GM10248 (cell line): ENCODE data around the gene CDR2L.

Experiments used
- CTCF ChIA-PET: fragments of 300-600 bp; sonication (Branson Sonifier 250); formaldehyde crosslinking; extraction: SDS; loops from one replicate; lab custom pipeline; 2021; ENCODE audit warnings: antibody characterized with exemption; lab: Yijun Ruan, JAX
- POLR2A ChIA-PET: fragments of 350-650 bp; sonication (Branson Sonifier 250); formaldehyde crosslinking; extraction: SDS; loops from one replicate; lab custom pipeline; 2020; ENCODE audit warnings: antibody characterized with exemption; lab: Yijun Ruan, JAX
- DNase-seq: peaks from one replicate; pipeline ENCODE4 v3.0.0; 2012; ENCODE audit errors: extremely low spot score
- TF ChIP-seq, protein P1 (sequence below): IDR thresholded peaks from 2 replicates; pipeline ENCODE4 v1.5.1; 2012; ENCODE audit warnings: mild to moderate bottlenecking, low read depth; ENCODE audit errors: extremely low read depth, missing control alignments, control extremely low read depth

The CDR2L gene

DNA sequence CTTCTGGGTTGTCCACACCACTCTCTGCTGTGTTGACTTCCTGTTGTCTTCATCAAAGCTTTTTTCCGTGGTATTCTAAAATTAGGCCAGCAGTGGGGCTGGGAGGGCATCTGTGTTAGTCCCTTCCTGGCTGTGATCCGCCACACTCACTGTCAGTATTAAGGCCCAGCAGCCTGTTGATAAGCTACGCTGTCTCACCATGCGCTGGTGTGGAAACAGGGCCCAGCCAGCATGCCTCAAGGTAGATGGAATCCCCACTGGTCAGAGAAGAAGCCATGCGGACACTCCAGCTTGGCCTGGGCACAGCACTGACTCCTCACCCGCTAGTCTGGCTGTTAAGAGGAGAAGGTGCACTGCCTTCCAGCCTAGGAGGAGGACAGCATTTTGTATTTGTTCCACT is 11.4 kb downstream of the CDR2L start:
- TF ChIP-seq, protein P1, sequence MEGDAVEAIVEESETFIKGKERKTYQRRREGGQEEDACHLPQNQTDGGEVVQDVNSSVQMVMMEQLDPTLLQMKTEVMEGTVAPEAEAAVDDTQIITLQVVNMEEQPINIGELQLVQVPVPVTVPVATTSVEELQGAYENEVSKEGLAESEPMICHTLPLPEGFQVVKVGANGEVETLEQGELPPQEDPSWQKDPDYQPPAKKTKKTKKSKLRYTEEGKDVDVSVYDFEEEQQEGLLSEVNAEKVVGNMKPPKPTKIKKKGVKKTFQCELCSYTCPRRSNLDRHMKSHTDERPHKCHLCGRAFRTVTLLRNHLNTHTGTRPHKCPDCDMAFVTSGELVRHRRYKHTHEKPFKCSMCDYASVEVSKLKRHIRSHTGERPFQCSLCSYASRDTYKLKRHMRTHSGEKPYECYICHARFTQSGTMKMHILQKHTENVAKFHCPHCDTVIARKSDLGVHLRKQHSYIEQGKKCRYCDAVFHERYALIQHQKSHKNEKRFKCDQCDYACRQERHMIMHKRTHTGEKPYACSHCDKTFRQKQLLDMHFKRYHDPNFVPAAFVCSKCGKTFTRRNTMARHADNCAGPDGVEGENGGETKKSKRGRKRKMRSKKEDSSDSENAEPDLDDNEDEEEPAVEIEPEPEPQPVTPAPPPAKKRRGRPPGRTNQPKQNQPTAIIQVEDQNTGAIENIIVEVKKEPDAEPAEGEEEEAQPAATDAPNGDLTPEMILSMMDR: no peak
- CTCF ChIA-PET: interaction anchor here (0.9 to 6.1 kb wide), 6 partner anchors 11 to 115 kb away, joined by 3 to 28 read pairs (median 4); partner anchors contain the start of genes CDR2L and MRPL58
- POLR2A ChIA-PET: no interaction called here
- DNase-seq: no peak

DNA sequence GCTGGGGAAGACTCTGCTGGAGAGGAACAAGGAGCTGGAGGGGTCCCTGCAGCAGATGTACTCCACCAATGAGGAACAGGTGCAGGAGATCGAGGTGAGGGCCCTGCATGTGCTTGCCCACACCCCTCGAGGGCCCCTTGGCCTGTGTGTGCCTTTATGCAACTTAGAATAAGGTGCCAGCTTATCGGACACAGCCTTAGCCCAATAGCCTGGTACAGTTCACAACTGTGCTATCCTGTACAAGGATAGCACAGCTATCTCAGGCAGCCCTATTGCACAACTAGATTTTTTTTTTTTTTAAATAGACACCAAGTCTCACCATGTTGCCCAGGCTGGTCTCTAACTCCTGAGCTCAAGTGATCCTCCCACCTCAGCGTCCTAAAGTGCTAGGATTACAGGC is 12.1 kb downstream of the CDR2L start:
- no peak for DNase-seq
- CTCF ChIA-PET: interaction anchor here (0.7 to 6.1 kb wide), 7 partner anchors 12 to 208 kb away, joined by 3 to 28 read pairs (median 3); partner anchors contain the start of genes CDR2L and MRPL58
- POLR2A ChIA-PET: no interaction called here
- TF ChIP-seq, protein P1: no peak

DNA sequence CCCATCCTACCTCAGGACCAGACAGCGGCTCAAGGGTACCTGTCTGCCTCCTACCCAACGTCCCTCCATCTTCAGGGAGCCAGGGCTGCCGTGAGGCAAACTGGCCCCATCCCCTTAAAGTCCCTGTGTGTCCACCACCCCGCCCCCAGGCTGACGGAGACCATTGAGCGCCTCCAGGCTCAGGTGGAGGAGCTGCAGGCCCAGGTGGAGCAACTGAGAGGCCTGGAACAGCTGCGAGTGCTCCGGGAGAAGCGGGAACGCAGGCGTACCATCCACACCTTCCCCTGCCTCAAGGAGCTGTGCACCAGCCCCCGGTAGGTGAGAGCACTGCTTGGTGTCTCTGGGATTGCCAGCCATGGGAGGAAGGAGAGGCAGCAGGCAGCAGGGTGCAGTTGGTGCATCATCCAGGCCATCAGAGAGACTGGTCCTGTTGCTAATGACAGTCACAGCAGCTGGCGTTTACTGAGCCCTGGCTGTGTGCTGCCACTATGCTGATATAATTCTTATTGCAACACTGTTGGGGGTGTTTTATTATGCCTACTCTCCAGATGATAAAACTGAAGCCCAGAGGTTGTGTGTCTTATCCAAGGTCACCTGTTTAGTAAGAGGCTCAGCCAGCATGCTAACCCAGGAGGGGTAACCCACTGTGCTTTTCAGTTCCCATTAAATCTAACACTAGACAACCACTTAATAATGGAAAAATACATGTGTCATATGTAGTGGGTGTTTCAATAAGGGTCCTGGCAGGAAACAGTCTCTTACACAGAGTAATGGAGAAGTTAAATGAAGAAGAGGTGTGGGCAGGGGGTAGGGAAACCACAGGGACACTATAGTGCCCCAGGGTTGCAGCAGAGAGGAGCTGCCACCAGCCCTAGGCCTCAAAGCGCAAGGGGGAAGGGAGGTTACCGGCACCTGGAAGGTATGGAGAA is 14.7 kb downstream of the CDR2L start:
- DNase-seq: no peak
- POLR2A ChIA-PET: interaction anchor here (0.5 kb wide), 1 partner anchor 14 kb away, joined by 4 read pairs; no protein-coding TSS in a partner anchor
- TF ChIP-seq, protein P1: no peak
- CTCF ChIA-PET: interaction anchor here (1.3 to 6.1 kb wide), 2 partner anchors 11 to 41 kb away, joined by 5 to 28 read pairs; partner anchors contain the start of gene MRPL58

DNA sequence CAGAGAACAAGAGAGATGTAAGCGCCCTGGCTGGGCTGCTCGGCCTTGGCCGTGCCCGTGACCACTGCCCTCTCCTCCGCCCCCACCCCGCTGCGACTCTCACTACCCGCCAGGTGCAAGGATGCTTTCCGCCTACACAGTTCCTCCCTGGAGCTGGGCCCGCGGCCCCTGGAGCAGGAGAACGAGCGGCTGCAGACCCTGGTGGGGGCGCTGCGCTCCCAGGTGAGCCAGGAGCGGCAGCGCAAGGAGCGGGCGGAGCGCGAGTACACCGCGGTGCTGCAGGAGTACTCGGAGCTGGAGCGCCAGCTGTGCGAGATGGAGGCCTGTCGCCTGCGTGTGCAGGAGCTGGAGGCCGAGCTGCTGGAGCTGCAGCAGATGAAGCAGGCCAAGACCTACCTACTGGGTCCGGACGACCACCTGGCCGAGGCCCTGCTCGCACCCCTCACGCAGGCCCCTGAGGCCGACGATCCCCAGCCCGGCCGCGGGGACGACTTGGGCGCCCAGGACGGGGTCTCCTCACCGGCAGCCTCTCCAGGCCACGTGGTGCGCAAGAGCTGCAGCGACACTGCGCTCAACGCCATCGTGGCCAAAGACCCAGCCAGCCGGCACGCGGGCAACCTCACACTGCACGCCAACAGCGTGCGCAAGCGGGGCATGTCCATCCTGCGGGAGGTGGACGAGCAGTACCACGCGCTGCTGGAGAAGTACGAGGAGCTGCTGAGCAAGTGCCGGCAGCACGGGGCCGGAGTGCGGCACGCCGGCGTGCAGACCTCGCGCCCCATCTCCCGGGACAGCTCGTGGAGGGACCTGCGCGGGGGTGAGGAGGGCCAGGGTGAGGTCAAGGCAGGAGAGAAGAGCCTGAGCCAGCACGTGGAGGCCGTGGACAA is 15.9 kb downstream of the CDR2L start:
- ChIA-PET CTCF (interaction anchor here (6.1 to 12.1 kb wide), 2 partner anchors 9 to 43 kb away, joined by 28 to 138 read pairs; partner anchors contain the start of gene MRPL58), POLR2A (no interaction called here)
- TF ChIP-seq, protein P1: no peak

DNA sequence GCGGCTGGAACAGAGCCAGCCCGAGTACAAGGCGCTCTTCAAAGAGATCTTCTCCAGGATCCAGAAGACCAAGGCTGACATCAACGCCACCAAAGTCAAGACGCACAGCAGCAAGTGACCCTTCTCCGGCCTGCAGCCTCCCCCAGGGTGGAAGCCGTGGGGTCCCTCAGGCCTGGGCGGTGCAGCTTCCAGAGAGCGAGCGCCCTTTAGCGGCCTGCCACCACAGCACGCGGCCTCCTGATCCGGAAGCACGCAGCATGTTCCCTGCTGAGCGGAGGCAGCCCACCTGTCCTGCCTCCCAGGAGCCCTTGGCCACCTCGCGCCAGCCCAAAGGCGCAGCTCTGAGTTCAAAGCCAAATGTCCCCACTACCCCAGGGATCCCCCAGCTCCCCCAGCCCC is 16.5 kb downstream of the CDR2L start:
- POLR2A ChIA-PET: no interaction called here
- DNase-seq: no peak
- TF ChIP-seq, protein P1: no peak
- CTCF ChIA-PET: interaction anchor here (6.1 to 12.1 kb wide), 2 partner anchors 9 to 43 kb away, joined by 28 to 138 read pairs; partner anchors contain the start of gene MRPL58

More for the DNA sequence above, 15.9 kb downstream of the CDR2L start:
- no peak for DNase-seq
